KOPT-K1 (cell line): Measurements from ENCODE around the gene CORO6.
A peak's percentile ranks its signal among the peaks of the same experiment; 100 is the strongest.

Experiments used
- H3K27ac ChIP-seq: fragments of 200-600 bp; sonication (generic); 2 replicates; pipeline ENCODE4 v1.5.1; 2016; ENCODE audit warnings: antibody characterized with exemption, mild to moderate bottlenecking, low read depth, low read length; ENCODE audit not compliant: poor library complexity, severe bottlenecking
- H3K36me3 ChIP-seq: fragments of 200-600 bp; sonication (generic); 2 replicates; pipeline ENCODE4 v1.5.1; 2017; ENCODE audit warnings: antibody characterized with exemption, mild to moderate bottlenecking, low read length, moderate library complexity; ENCODE audit not compliant: insufficient read depth
- H3K9me3 ChIP-seq: fragments of 200-600 bp; sonication (generic); 2 replicates; pipeline ENCODE4 v1.5.1; 2017; ENCODE audit warnings: antibody characterized with exemption, low read length, mild to moderate bottlenecking; ENCODE audit not compliant: insufficient read depth, poor library complexity, severe bottlenecking

Gene CORO6

GRCh38 chr17:29592850-29593551, 29.7 kb downstream of the CORO6 start, which contains the start of gene ANKRD13B:
TSS of gene ANKRD13B (plus strand) at chr17:29593132. CDS start at chr17:29593622, 490 bp downstream.
- Histone ChIP-seq H3K36me3 (no peaks in the 10 kb centered on the region), H3K27ac (peak within 1 kb of the TSS; percentile 23), H3K9me3 (no peaks in the 10 kb centered on the region)

GRCh38 chr17:29591737-29592608, 30.7 kb downstream of the CORO6 start:
- H3K9me3 ChIP-seq, result no peaks in the 10 kb centered on the region
- H3K36me3 ChIP-seq, result no peaks in the 10 kb centered on the region
- peak overlapping the region; percentile 32 for H3K27ac ChIP-seq

- peak overlapping the region; percentile 32 for H3K27ac ChIP-seq
These were observed 31.5 kb downstream of the CORO6 start for GRCh38 chr17:29591146-29591736.

GRCh38 chr17:29590411-29591145, 32.1 kb downstream of the CORO6 start:
- H3K36me3 ChIP-seq, result no peaks in the 10 kb centered on the region
- H3K9me3 ChIP-seq, result no peaks in the 10 kb centered on the region
- H3K27ac ChIP-seq, result peak overlapping the region; percentile 93

More at GRCh38 chr17:29591146-29591736, 31.5 kb downstream of the CORO6 start:
- Histone ChIP-seq H3K9me3 (no peaks in the 10 kb centered on the region), H3K36me3 (no peaks in the 10 kb centered on the region)

DNA sequence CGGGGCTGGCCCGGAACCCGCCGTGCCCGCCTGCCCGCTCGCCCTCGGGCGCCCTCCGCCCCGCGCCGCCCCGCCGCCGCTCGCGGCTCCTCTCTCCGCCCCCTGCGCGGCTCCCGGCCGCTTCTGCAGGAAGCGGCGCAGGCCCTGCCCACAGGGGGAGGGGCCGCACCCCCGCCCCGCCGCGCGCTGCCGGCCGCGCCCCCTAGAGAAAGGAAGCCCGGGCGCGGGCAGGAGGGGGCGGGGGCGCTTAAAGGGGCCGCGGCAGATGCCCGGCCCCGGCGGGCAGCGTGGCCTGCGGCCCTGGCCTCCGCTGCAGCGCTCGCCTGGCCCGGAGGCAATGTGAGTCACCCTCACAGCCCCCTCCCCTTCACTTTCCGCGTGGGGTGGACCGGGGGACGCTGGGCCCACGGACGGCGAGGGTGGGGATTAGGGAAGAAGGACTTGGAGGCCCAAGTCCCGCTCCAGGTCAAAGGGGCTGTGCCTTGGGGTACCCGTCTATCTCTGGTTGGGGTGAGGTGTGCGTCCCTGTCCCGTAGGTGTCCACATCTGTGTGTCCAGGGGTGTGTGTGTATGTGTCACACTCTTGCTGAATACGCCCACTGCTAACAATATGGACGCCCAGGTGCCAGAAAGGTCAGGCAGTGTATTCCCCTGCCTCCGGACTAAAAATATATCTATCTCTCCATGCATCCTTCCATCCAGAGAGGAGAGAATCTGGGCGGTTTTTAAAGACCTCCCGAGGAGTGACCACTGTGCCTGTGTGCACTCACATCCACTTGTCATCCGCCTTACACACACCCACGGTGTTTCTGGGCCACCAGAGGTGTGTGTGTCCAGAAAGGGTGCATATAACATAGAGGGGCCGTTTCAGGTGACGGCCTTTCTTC, 32.9 kb downstream of the CORO6 start, which contains the start of gene GIT1:
GIT1 (minus strand) TSS at position 125 of the 887 bp plus-strand sequence. CDS start 270 bp downstream, outside the sequence.
- peak within 1 kb of the TSS; percentile 93 for H3K27ac ChIP-seq
- H3K9me3 ChIP-seq, result no peaks in the 10 kb centered on the region
- no peaks in the 10 kb centered on the region for H3K36me3 ChIP-seq

DNA sequence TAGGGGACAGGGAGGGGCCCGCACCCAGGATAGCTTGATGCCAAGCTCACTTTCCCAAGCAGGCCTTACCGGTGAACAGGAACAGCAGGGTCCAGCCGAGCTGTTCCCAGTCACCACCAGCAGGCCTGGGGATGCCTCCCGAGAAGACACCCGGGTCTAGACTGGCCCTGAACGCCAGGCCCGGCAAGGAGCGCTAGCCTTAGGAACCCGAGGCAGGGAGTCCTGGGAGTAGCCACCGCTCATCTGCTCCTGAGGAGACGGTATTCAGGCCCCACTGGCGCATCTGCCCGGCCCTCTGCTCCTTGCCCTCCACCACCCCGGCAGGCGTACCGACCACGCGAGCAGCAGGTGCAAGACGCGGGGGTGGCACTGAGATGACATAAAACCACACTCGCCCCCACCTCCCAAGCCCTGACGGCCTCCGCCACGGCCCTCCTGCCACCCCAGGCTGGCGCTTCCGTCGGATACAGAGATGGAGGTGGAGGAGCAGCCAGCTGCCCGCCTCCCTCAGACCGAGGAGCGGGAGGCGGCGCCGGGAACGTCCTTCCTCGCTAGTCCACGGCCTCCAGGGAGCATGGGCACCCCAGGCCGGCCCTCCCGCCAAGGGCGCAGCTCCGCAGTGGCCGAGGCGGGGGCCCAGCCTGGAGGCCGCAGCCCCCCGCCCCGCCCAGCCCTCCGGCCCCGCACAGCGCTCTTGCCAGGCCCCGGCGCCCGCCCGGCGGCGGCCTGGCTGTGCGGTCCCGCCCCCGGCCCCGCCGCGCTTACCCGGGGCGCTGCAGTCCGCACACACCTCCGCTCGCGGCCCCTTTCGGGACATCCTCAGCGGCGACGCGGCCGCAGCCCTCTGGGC, 33.9 kb downstream of the CORO6 start:
- Histone ChIP-seq H3K27ac (peak overlapping the region; percentile 74), H3K36me3 (0 out of 2 replicates have a peak, but pooled peaks cover 2% of the 10 kb centered on the region), H3K9me3 (no peaks in the 10 kb centered on the region)

DNA sequence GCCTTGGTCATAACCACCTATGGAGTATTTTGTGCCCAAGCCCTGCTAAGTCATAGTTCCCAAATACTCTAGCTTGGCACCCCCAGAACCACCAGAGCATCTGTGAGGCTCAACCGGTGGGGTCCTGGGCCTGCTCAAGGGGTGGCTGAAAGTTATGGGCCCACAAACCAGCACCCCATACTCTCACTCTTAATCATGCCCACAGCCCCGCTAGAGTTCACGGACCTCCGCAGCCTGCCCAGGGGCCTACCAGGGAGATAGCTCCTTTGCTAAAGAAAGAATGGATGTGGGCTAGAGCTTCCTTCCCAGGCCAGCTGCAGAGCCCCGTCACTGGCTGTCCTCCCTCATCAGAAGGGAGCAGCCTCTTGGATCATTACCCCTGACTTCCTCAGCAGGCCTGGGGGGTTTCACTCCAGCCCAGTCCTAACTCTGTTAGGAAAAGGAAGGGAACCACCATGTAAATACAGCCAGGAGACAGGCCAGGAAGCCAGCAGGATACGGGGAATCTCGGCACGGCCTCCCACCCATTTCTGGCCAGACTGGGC, 34.6 kb downstream of the CORO6 start:
- Histone ChIP-seq H3K36me3 (peaks cover 9% of the 10 kb centered on the region), H3K27ac (peak overlapping the region; percentile 74), H3K9me3 (no peaks in the 10 kb centered on the region)

DNA sequence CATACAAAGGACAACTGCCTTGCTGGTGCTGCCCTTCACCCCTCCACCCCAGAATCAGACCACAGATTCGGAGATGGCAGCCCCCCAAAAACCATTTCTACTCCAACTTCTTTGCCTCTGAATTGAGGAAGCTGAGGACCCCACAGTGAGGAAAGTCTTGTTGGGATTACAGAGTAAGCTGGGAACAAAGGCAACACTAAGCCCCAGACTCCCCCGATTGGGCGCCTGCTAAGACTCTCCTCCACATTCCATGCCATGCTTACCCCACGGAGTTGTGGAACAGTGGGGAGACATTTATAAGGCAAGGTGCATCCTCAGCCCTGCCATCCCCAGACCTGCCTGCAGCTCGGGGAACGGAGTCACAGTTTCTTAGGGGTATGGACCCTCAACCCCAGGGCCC, 35.1 kb downstream of the CORO6 start:
- H3K27ac ChIP-seq, result peak overlapping the region; percentile 74
- peaks cover 14% of the 10 kb centered on the region for H3K36me3 ChIP-seq
- H3K9me3 ChIP-seq, result no peaks in the 10 kb centered on the region

DNA sequence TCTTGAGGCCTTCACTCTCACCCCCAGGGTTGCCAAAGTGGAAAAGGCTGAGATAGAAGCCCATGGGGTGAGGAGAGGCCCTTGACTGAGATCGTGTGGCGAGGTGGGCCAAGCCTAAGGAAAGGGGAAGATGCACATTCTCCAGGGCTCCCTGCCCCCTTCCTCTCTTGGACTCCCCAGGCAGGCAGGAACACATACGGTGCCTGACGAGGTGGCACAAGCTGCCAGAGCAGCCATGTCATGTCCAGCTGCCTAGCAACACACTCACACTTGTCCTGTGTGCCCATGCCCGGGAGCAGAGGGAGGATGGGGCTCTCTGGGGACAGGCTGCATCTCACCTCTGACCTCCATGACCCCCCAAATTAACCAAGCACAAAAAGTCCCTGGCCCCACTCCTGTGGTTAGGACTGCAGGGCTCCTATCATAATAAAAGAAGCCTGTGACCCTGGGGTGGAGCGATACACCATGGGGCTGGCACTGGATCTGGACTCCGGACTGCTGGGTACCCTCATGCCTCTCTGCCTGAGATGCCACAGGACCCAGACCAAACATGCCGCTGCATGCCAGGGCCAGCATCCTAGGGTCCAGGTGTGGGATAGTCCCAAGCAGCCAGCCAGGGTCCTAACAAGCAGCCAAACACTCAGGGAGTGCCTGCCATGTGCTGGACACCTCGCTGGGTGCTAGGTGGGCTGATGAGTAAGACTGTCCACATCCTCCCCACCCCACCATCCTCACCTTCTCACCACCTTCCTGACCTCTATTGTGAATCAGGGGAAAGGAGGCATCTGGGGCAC, 35.8 kb downstream of the CORO6 start:
- Histone ChIP-seq H3K36me3 (peaks cover 21% of the 10 kb centered on the region), H3K27ac (peak overlapping the region; percentile 26), H3K9me3 (no peaks in the 10 kb centered on the region)

- peaks cover 37% of the 10 kb centered on the region for H3K36me3 ChIP-seq
- H3K9me3 ChIP-seq, result no peaks in the 10 kb centered on the region
- H3K27ac ChIP-seq, result peak overlapping the region; percentile 0
These were observed 37.5 kb downstream of the CORO6 start for GRCh38 chr17:29585080-29585751.

DNA sequence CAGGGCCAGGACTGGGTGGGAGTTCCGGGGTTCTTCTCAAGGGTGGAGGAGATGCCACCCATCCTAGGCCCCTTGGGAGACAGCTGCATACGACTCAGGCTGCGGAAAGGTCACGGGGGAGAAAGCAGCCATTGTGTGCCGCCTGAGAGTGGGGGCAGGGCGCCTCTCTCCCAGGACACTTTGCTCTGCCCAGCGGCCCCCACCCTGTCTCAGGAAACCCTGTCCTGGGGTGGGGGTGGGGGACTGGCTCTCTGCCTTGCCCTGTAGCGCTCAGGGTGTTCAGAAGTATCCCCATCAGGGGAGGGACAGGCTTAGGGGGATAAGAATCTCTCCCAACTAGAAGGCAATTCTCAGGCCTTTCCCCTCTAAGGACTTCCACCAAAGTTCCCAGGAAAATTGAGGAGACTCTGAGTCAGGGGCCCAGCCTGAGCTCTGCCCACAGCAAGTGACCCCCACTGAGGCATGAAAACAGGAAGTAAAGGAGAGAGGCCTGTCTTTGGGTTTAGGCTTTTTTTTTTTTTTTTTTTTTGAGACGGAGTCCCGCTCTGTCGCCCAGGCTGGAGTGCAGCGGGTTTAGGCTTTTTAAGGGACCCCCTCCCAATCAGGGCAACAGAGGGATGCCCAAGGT, 38.1 kb downstream of the CORO6 start:
- Histone ChIP-seq H3K9me3 (no peaks in the 10 kb centered on the region), H3K27ac (no peak overlapping the region), H3K36me3 (peaks cover 43% of the 10 kb centered on the region)
